Esophagus mucosa (tissue), 1 donor: Measurements from ENCODE around the gene FURIN. TPM values are rescaled to one million over a fixed set of nuclear protein-coding genes. Genes with fewer than 3 reads are reported as not detected.
"Not testable (repeated sequence)": the region's sequence is repeated elsewhere in the genome, so short reads cannot be mapped to it uniquely, and the experiment has no call there.

Experiments used
- ATAC-seq: fragments of 200-7000 bp; cut with Tn5 transposase; one replicate; pipeline ENCODE4 v1.9.1; 2020
- total RNA-seq: library from RNA; stranded (reverse); gene quantifications from one replicate; pipeline ENCODE4 v1.2.4, GENCODE V29; 2023
- donor health status: DM: yes; HTN: yes; CAD: no.

The FURIN gene
- total RNA-seq, 1 donor from 2014 or later = 30.6 TPM

GRCh38 chr15:90883526-90883975 is 15.2 kb downstream of the FURIN start:
- ATAC-seq = no peak

- peak; percentile 42 for ATAC-seq
Measured at GRCh38 chr15:90883976-90884718, 15.8 kb downstream of the FURIN start, which contains the start of gene FES. Gene FES, plus strand, starts transcription at chr15:90884504. Its CDS starts 542 bp downstream, at chr15:90885046.

DNA sequence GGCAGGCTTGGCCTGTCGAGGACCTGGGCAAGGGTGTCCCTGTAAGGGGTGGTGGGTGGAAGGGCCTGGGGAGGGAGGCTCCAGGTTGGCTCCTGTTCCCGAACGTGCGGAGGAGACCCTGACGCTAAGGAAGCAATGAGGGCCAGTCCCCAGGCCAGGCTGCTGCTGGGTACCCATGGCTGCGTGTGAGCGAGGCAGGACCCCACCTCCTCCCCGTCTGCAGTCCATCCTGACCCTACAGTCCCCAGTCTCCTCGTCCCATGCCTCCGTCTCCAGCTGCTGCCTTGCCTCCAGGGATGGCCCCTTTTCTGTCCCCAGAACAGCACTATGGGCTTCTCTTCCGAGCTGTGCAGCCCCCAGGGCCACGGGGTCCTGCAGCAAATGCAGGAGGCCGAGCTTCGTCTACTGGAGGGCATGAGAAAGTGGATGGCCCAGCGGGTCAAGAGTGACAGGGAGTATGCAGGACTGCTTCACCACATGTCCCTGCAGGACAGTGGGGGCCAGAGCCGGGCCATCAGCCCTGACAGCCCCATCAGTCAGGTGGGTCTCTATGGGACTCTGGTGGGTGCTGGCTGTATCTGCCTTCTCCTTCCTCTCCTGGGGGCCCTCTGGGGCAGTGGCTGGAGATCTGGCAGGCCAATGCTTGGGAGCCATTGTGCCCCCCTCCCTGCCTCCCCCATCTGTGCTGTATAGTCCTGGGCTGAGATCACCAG is 16.5 kb downstream of the FURIN start:
- ATAC-seq = peak; percentile 5

- peak; percentile 63 for ATAC-seq
Measured at GRCh38 chr15:90885432-90886290, 17.3 kb downstream of the FURIN start.

DNA sequence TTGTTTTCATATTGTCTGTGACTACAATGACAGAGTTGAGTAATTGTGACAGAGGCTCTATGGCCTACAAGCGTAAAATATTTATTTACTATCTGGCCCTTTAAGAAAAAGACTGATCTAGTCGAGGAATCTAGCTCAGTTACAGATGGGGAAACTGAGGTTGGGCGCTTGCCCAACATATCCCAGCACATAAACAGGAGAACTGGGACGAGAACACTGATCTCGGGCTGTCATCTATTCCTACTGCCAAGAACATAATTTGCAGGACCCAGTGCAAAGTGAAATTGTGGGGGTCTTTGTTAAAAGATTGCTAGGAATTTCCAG is 17.9 kb downstream of the FURIN start:
- ATAC-seq = no peak

GRCh38 chr15:90887037-90887481 is 18.7 kb downstream of the FURIN start:
- no peak for ATAC-seq

DNA sequence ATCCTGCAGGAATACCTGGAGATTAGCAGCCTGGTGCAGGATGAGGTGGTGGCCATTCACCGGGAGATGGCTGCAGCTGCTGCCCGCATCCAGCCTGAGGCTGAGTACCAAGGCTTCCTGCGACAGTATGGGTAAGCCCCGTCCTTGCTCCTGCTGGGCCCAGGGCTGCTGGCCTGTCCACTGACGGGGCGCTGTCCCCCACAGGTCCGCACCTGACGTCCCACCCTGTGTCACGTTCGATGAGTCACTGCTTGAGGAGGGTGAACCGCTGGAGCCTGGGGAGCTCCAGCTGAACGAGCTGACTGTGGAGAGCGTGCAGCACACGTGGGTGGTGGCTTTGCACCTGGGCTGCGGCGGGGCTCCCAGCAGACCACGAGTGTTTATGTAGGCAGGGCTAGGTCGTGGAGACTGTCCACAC is 20.9 kb downstream of the FURIN start:
- no peak for ATAC-seq

- no peak for ATAC-seq
Measured at GRCh38 chr15:90889736-90890456, 21.5 kb downstream of the FURIN start.

DNA sequence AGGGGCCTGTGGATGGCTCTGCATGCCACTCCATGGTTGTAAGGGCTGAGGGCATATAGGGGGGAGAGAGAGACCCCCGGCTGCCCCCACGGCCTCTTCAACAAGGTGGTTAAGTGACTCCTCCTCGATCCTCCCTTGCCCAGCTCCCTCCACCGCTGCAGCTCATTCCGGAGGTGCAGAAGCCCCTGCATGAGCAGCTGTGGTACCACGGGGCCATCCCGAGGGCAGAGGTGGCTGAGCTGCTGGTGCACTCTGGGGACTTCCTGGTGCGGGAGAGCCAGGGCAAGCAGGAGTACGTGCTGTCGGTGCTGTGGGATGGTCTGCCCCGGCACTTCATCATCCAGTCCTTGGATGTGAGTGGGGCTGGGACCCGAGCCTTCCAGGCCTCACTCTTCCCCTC is 22.5 kb downstream of the FURIN start:
- ATAC-seq = no peak

DNA sequence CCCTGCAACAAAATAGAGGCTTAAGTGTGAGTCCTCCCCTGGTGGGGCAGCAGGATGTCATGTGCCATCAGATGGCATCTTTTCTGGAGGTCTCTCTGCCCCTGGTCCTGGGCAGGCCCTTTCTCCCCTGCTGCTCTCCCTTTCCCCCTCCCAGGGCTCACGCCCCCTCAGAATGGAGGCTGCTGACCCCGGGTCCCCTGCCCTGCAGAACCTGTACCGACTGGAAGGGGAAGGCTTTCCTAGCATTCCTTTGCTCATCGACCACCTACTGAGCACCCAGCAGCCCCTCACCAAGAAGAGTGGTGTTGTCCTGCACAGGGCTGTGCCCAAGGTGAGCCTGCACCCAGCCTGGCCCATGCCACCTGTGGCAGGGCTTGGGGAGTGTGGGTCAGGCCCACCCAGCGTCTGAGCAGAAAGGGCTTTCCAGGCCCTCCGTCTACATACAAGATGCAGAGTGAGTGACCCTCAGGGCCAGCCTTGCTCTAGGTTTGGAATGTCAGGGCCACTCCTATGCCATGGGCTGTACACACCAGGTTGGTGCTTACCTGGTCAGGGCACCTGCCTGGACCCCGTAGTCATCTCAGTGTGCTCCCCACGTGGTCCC is 23.1 kb downstream of the FURIN start:
- peak; percentile 6 for ATAC-seq

- ATAC-seq = no peak
Measured at GRCh38 chr15:90892023-90892422, 23.6 kb downstream of the FURIN start.

DNA sequence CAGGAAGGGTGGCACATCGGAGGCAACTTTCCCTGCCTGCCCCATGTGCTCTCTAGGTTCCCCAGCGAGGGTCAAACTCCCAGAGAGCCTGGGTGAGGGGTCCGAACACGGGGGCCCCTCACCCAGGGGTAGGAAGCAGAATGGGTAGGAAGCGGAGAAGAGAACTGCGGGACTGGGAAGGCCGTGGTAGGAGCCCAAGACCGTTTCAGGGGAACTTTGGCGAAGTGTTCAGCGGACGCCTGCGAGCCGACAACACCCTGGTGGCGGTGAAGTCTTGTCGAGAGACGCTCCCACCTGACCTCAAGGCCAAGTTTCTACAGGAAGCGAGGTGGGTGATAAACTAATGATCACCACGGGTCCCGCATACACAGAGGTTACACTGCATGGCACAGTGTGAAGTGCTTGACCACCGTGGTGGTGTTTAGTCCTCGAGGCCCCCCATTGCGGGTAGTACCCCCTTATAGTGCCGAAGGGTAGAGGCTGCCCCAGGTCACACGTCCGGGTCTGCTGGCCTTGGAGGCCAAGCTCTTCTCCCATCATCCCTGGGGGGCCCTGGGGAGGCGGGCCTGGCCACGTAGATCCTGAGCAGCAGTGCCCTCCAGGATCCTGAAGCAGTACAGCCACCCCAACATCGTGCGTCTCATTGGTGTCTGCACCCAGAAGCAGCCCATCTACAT is 24.2 kb downstream of the FURIN start:
- no peak for ATAC-seq

- no peak for ATAC-seq
Measured at GRCh38 chr15:90893175-90894090, 25.0 kb downstream of the FURIN start.

DNA sequence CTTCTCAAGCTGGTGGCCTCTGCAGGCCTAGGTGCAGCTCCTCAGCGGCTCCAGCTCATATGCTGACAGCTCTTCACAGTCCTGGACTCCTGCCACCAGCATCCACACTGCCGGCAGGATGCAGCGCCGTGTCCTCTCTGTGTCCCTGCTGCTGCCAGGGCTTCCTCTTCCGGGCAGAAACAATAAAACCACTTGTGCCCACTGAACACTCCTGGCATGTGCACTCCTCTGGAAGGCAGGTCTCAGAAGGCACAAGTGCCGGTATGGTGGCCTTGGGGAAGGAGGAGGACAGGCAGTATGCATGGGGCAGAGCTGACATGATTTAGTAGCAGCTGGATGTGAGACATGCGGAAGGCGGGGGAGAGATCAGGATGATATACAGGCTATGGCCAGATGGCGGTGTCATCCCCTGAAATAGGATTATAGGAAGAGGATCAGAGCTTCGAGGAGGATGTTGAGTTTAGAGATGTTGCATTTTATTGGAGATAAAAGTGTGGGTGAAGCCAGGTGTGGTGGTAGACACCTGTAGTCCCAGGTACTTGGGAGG is 27.3 kb downstream of the FURIN start:
- ATAC-seq = no peak

DNA sequence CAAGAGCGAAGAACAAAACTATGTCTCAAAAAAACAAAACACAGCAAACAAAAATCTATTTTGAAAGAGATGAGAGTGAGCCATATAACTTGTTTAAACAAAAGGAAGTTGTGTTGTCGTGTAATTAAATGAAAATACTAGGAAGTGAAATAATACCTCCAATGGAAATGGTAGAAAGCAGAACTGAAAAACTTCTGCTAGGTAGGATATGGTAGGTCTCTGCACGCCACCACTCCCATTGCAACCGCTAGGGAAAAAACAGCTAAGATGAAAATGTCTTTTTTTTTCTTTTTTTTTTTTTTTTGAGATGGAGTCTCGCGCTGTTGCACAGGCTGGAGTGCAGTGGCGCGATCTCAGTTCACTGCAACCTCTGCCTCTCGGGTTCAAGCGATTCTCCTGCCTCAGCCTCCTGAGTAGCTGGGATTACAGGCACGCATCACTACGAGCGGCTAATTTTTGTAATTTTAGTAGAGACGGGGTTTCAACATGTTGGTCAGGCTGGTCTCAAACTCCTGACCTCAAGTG is 28.8 kb downstream of the FURIN start:
- ATAC-seq = not testable (repeated sequence)

GRCh38 chr15:90901175-90902039 is 33.0 kb downstream of the FURIN start:
- ATAC-seq = no peak

DNA sequence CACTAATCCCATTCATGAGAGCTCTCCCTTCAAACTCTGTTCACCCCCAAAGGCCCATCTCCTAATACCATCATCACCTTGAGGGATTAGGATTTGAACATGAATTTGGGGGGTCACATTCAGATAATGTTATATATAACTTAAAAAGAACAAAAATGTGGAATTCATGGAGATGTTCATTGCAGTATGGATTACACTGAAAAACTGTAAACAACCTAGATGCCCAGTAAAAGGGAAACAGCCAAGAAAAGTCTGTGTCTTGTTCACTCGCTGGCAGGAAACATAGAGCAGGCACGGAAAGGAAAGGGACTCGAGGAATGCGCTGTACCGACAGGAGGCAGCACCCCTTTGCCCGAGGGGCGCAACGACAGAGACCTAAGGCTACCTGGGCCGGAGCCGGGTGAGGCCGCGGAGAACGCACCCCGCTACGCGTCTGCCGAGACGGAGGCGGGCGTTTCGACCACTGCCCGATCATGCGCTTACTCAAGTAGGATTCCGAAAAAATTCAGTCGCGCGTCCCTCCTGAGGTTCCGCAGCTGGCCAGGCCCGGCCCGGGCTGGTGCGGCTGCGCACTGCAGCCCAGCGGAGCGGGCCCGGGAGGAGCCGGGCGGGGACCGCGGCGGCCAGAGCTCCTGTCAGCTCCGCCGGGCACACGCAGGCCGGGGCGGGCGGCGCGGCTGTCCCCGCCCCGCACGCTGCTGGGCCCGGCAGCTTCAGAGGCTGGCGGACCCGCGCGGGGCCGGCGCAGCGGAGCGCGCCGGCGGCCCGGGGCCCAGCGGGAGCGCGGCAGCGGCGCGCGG is 33.9 kb downstream of the FURIN start:
- ATAC-seq = peak; percentile 92
